ENCODE results near the gene SLC9A7.

SLC9A7 gene

DNA sequence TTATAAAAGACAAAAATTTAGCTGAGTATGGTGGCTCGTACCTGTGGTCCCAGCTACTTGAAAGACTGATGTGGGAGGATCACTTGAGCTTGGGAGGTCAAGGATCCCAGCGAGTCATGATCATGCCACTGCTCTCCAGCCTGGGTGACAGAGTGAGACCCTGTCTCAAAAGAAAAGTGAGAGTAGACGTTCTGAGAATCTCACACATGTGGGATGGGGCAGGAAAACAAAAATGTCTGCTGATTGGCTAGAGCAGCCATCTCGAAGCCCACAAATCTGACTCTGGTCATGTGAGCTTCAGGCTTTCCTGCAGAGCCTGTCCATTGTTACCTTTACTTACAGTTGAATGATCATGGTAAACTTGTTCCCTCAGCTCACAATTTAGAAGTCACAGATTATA lies 23.1 kb upstream of the SLC9A7 start:
- no peak for DNase-seq (ENCODE audit: insufficient read length, low spot score)
- TF ChIP-seq POLR2A (IDR thresholded peaks at IDR 0.05; ENCODE audit: low read depth, low read length) (no peak), SPI1 (IDR thresholded peaks at IDR 0.05; ENCODE audit: low read depth, low read length) (no peak), POU2F2 (IDR thresholded peaks at IDR 0.05; ENCODE audit: low read depth, low read length) (no peak)
- FAIRE-seq, result no peak

DNA sequence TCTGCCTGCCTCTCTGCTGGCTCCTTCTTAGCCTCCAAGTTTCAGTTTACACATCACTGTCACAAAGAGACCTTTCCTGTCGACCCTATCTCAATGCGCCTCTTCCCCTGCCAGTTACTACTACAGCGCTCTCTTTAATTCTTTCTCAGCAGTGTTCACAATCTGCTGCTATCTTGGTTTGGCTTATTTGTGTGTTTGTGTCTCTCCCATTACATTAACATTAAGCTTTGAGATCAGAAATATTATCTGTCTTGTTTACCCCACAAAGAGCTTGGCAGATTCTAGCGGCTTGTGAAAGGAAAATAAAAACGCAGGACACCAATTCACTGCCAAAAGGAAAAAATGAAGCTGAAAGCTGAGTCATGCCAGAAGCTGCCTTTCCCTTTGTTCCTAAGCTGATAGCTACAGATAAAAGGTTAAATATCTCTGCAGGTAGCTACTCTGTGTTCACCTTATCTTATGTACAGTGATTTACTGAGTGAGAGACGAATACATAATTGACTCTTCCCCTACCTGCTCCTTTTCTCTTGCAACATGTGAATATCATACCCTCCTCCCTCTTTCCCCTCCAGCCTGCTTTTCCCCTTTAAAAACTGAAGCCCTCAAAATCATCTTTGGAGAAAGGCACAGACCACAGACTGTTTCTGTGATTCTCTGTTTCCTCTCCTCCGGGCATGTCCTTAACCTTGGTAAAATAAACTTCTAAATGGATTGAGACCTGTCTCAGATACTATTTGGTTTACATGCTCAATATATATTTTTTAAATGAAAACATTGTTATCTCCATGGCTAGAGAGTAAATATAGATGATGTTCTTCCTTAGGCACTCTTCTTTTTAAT lies 19.3 kb upstream of the SLC9A7 start:
- TF ChIP-seq SPI1 (IDR thresholded peaks at IDR 0.05; ENCODE audit: low read depth, low read length) (no peak), TAF1 (IDR thresholded peaks at IDR 0.05; ENCODE audit: low read depth, low read length) (no peak)
- DNase-seq (ENCODE audit: insufficient read length, low spot score) (no peak), FAIRE-seq (no peak)

DNA sequence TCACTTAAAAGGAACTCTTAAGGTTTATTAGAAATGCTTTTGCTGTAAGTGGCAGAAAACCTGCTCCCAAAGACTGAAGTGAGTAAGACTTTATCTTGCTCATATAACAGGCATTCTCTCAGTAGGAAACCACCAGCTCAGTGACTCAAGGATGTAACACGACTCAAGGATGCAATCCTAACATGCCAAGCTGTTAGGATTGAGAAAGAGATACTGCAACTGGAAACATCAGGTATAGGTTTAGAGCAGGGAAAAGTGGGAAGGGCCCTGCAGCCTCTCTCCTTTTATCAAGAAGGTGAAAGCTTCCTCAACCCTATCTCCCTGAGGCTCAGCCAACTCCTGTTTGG lies 11.9 kb upstream of the SLC9A7 start:
- DNase-seq (ENCODE audit: insufficient read length, low spot score) (no peak), FAIRE-seq (no peak)
- TF ChIP-seq SPI1 (IDR thresholded peaks at IDR 0.05; ENCODE audit: low read depth, low read length) (no peak), TAF1 (IDR thresholded peaks at IDR 0.05; ENCODE audit: low read depth, low read length) (no peak), POLR2AphosphoS5 (IDR thresholded peaks at IDR 0.05; ENCODE audit: low read depth, low read length) (no peak), POLR2A (IDR thresholded peaks at IDR 0.05; ENCODE audit: low read depth, low read length) (no peak), PAX5 (IDR thresholded peaks at IDR 0.05; ENCODE audit: insufficient read depth, low read length, severe bottlenecking) (no peak), POU2F2 (IDR thresholded peaks at IDR 0.05; ENCODE audit: low read depth, low read length) (no peak)

DNA sequence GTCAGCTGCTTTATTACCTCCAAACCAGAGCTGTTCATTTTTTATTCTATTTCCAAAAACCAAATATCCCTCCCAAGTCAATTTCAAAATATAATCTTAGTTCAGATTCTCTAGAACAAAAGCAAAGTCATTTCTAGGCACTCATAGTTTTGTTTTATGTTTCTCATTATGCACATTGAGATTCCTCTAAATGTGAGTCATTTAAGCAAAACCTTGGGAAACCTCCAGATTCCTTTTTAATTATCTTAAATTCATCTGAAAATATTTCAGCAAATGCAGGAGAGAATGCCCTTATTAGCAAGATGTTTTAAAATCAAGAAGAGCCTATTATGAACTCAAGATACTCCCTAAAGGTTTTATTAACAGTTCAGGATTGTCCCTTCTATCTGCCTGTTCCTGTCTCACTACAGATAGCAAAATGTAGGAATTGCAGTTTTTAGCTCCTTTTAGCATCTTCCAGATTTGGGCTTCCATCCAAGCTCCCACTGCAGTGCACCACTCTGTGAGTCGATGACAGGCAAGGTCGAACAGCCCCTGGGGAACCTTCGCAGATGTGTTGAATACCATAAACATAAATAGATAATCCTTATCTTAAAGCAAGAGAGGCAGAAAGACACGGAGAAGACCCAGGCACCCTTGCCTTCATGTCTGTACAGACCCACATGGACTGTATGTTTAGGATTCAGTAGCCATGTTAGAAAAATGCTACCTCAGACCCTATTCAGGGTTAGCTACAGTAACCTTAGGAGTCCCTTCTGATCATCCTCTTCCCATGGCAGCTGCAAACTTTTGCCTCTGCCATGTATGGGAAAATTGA lies 11.3 kb upstream of the SLC9A7 start:
- no peak for DNase-seq (ENCODE audit: insufficient read length, low spot score)
- TF ChIP-seq TAF1 (IDR thresholded peaks at IDR 0.05; ENCODE audit: low read depth, low read length) (no peak), SPI1 (IDR thresholded peaks at IDR 0.05; ENCODE audit: low read depth, low read length) (no peak), PAX5 (IDR thresholded peaks at IDR 0.05; ENCODE audit: insufficient read depth, low read length, severe bottlenecking) (no peak), POLR2AphosphoS5 (IDR thresholded peaks at IDR 0.05; ENCODE audit: low read depth, low read length) (no peak), POU2F2 (IDR thresholded peaks at IDR 0.05; ENCODE audit: low read depth, low read length) (no peak), POLR2A (IDR thresholded peaks at IDR 0.05; ENCODE audit: low read depth, low read length) (no peak)
- FAIRE-seq, result no peak

DNA sequence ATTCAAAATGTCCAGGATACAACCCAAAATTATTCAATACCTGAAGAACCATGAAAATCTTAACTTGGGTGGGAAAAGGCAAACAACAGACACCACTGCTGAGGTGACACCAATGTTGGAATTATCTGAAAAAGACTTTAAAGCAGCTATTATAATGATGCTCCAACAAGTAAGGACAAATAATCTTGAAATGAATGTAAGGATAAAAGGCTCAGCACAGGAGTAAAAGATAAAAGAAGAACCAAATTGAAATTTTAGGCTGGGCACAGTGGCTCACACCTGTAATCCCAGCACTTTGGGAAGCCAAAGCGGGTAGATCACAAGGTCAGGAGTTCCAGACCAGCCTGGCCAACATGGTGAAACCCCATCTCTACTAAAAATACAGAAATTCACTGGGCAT lies 4.0 kb upstream of the SLC9A7 start:
- FAIRE-seq, result no peak

DNA sequence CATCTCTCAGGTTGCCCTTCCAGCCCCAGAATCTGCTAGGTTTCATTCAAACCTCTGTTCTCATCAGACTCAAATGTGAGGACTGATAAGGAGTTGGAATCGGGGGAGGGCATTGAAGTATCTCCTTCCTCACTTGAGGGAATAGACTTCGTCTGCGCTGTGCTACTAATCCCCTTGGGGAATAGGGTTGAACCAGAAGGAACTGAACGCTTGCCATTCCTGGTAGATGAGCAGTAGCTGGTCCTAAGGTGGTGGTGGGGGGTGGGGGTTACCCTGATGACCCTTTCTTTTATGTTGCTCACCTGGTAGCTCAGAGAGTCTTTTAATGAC lies 692 bp upstream of the SLC9A7 start:
- DNase-seq (ENCODE audit: insufficient read length, low spot score), result no peak
- TF ChIP-seq POLR2A (IDR thresholded peaks at IDR 0.05; ENCODE audit: low read depth, low read length), result no peak
- TF ChIP-seq POU2F2 (IDR thresholded peaks at IDR 0.05; ENCODE audit: low read depth, low read length), result no peak
- TF ChIP-seq TAF1 (IDR thresholded peaks at IDR 0.05; ENCODE audit: low read depth, low read length), result no peak
- no peak for TF ChIP-seq POLR2AphosphoS5 (IDR thresholded peaks at IDR 0.05; ENCODE audit: low read depth, low read length)
- no peak for TF ChIP-seq PAX5 (IDR thresholded peaks at IDR 0.05; ENCODE audit: insufficient read depth, low read length, severe bottlenecking)
- TF ChIP-seq SPI1 (IDR thresholded peaks at IDR 0.05; ENCODE audit: low read depth, low read length), result no peak

More for the DNA sequence above, 4.0 kb upstream of the SLC9A7 start:
- no peak for DNase-seq (ENCODE audit: insufficient read length, low spot score)
- TF ChIP-seq POLR2AphosphoS5 (IDR thresholded peaks at IDR 0.05; ENCODE audit: low read depth, low read length) (no peak), PAX5 (IDR thresholded peaks at IDR 0.05; ENCODE audit: insufficient read depth, low read length, severe bottlenecking) (no peak), SPI1 (IDR thresholded peaks at IDR 0.05; ENCODE audit: low read depth, low read length) (no peak), TAF1 (IDR thresholded peaks at IDR 0.05; ENCODE audit: low read depth, low read length) (no peak), POLR2A (IDR thresholded peaks at IDR 0.05; ENCODE audit: low read depth, low read length) (no peak), POU2F2 (IDR thresholded peaks at IDR 0.05; ENCODE audit: low read depth, low read length) (no peak)

DNA sequence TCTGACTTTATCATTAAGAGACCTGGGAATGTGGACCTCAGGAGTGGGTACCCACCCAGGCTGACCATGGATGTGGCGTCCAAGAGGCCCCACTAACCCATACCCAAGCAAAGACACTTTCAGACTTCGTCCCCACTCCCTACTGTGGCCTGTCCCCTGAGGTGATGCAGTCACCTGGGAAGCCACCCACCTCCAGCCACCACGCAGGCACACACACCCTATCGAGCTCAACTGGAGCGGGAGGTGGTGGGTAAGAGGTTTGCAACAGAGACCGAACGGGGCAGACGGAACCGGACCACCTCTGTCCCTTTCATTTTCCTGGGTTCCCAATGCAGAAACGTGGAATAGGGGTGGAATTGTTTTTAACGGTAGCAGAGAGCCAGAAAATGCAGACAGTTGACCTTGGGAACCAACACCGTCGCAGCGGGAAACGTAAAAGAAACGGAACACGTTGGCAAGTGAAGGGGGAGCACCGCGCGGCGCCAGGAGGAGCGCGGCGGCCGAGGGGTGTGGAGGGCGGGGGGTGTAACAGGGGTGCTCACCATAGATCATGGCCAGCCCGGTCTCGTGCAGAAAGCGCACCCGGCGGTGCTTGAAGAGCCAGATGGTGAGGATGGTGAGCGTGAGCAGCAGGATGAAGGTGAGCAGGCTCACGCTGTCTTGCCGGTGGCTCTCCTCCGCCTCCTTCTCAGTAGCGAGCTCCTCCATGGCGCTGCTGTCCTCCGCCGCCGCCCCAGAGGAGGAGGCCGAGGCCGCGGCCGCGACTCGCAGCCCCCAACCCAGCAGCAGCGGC lies 559 bp downstream of the SLC9A7 start:
- FAIRE-seq, result no peak
- DNase-seq (ENCODE audit: insufficient read length, low spot score), result no peak
- TF ChIP-seq PAX5 (IDR thresholded peaks at IDR 0.05; ENCODE audit: insufficient read depth, low read length, severe bottlenecking), result no peak
- TF ChIP-seq POU2F2 (IDR thresholded peaks at IDR 0.05; ENCODE audit: low read depth, low read length), result no peak
- TF ChIP-seq POLR2A (IDR thresholded peaks at IDR 0.05; ENCODE audit: low read depth, low read length), result no peak
- TF ChIP-seq TAF1 (IDR thresholded peaks at IDR 0.05; ENCODE audit: low read depth, low read length), result no peak
- TF ChIP-seq POLR2AphosphoS5 (IDR thresholded peaks at IDR 0.05; ENCODE audit: low read depth, low read length), result no peak
- TF ChIP-seq SPI1 (IDR thresholded peaks at IDR 0.05; ENCODE audit: low read depth, low read length), result no peak

More for the DNA sequence above, 692 bp upstream of the SLC9A7 start:
- no peak for FAIRE-seq

DNA sequence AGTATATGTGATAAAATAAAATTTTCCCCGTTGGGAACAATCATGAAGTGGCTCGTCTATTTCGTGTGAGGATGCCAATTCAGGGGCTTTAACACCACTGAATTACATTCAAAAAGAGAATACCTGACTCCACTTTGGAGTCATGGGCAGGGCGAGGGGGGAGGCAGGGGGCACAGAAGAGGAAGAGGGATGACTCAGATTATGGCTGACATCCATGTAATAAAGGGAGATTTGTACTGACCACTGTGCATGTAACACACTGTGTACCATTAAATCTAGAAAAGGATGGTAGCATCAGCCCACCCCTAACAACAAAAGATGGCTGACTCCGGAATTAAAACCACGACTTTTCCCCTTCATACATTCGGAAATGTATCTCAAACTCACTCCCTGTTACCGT lies 1.3 kb downstream of the SLC9A7 start:
- TF ChIP-seq POLR2AphosphoS5 (IDR thresholded peaks at IDR 0.05; ENCODE audit: low read depth, low read length) (no peak), POLR2A (IDR thresholded peaks at IDR 0.05; ENCODE audit: low read depth, low read length) (no peak), POU2F2 (IDR thresholded peaks at IDR 0.05; ENCODE audit: low read depth, low read length) (no peak), SPI1 (IDR thresholded peaks at IDR 0.05; ENCODE audit: low read depth, low read length) (no peak), PAX5 (IDR thresholded peaks at IDR 0.05; ENCODE audit: insufficient read depth, low read length, severe bottlenecking) (no peak), TAF1 (IDR thresholded peaks at IDR 0.05; ENCODE audit: low read depth, low read length) (no peak)
- peak; percentile 78 for FAIRE-seq
- DNase-seq (ENCODE audit: insufficient read length, low spot score), result no peak

DNA sequence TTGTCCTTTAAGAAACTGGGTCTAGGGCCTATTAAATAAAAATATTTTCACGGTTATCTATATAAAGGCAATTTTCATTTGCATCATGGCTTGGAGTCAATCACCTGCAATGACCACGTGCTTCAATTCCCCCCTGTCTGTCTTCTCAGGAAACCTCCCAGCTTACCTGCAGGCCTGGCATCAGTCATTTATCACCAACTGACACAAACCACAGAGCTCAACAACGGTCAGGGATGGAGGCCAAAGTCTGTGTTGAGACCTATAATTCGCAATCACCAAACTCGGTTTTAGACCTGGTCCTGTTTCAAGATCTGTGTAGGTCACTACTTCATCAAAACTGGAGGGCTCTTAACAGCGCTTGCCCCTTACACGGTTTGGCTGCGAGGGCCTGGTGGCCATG lies 1.9 kb downstream of the SLC9A7 start:
- peak; percentile 84 for FAIRE-seq
- no peak for DNase-seq (ENCODE audit: insufficient read length, low spot score)
- TF ChIP-seq SPI1 (IDR thresholded peaks at IDR 0.05; ENCODE audit: low read depth, low read length) (no peak), POLR2A (IDR thresholded peaks at IDR 0.05; ENCODE audit: low read depth, low read length) (no peak), TAF1 (IDR thresholded peaks at IDR 0.05; ENCODE audit: low read depth, low read length) (no peak), POLR2AphosphoS5 (IDR thresholded peaks at IDR 0.05; ENCODE audit: low read depth, low read length) (no peak), POU2F2 (IDR thresholded peaks at IDR 0.05; ENCODE audit: low read depth, low read length) (no peak), PAX5 (IDR thresholded peaks at IDR 0.05; ENCODE audit: insufficient read depth, low read length, severe bottlenecking) (no peak)

Measured in GM12891 (cell line).